ENCODE measurements around the gene APH1B.

DNA sequence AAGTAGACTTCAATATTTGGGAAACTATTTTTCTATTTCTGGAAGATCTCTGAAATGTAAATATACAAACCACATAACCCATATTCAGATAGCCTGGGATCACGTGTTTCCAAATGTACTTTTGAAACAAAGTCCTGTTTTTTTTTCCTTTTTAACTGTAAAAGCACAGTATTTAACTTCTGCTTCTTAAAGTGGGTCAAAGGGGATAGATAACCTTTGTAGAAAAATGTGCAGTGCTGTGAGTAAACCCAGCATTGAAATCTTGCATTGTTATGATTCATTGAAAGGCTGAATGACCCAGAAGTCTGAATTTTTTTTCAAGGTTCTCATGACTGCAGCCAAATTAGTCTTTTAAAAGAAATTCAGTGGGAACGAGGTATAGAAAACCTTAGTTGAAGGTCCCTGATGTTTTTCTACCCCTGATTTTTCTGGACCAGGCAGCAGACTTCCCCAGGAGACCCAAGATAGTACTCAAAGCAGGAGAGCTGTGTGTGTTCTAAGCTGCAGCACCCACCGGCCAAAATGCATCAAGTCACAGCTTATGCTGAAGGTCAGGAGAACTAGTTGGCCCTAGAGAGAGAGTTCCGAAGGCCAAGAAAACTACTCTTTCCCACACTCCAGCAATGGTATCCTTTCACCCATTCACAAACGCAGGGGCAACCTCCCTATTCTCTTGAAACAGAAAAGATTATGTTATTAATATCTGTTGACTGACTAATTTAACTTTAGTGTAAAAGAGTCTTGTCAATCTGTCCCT, 43.6 kb upstream of the APH1B start:
- TF ChIP-seq, protein P1, sequence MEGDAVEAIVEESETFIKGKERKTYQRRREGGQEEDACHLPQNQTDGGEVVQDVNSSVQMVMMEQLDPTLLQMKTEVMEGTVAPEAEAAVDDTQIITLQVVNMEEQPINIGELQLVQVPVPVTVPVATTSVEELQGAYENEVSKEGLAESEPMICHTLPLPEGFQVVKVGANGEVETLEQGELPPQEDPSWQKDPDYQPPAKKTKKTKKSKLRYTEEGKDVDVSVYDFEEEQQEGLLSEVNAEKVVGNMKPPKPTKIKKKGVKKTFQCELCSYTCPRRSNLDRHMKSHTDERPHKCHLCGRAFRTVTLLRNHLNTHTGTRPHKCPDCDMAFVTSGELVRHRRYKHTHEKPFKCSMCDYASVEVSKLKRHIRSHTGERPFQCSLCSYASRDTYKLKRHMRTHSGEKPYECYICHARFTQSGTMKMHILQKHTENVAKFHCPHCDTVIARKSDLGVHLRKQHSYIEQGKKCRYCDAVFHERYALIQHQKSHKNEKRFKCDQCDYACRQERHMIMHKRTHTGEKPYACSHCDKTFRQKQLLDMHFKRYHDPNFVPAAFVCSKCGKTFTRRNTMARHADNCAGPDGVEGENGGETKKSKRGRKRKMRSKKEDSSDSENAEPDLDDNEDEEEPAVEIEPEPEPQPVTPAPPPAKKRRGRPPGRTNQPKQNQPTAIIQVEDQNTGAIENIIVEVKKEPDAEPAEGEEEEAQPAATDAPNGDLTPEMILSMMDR (IDR thresholded peaks at IDR 0.05): no peak
- no peak for TF ChIP-seq POLR2A (IDR thresholded peaks at IDR 0.05)
- no peak for TF ChIP-seq EP300 (IDR thresholded peaks at IDR 0.05)

All from ovary (tissue), 3 donors.